AG04449 (cell line): ENCODE results near the gene LDHAL6A.

Experiments
- CTCF ChIA-PET: fragments of 350-600 bp; formaldehyde crosslinking; extraction: SDS; loops from one replicate; lab custom pipeline; 2021; ENCODE audit warnings: antibody characterized with exemption; lab: Yijun Ruan, JAX
- POLR2A ChIA-PET: fragments of 400-600, 350-600 bp; formaldehyde crosslinking; extraction: SDS; loops from one replicate; lab custom pipeline; 2020; ENCODE audit warnings: antibody characterized with exemption, inconsistent platforms; lab: Yijun Ruan, JAX
- DNase-seq: peaks from one replicate; pipeline ENCODE4 v3.0.0-alpha.2; 2010; ENCODE audit warnings: low read depth, low spot score
- H3K4me3 ChIP-seq: 2 replicates; pipeline ENCODE4 v1.5.1; 2011; ENCODE audit warnings: low read depth, mild to moderate bottlenecking, control low read depth, low read length
- TF ChIP-seq, protein P1 (sequence below): IDR thresholded peaks from one replicate; pipeline ENCODE4 v1.5.1; 2011; ENCODE audit warnings: mild to moderate bottlenecking, moderate library complexity, low read length, control low read depth, inconsistent platforms; ENCODE audit not compliant: insufficient read depth; ENCODE audit errors: missing control alignments

The LDHAL6A gene

DNA sequence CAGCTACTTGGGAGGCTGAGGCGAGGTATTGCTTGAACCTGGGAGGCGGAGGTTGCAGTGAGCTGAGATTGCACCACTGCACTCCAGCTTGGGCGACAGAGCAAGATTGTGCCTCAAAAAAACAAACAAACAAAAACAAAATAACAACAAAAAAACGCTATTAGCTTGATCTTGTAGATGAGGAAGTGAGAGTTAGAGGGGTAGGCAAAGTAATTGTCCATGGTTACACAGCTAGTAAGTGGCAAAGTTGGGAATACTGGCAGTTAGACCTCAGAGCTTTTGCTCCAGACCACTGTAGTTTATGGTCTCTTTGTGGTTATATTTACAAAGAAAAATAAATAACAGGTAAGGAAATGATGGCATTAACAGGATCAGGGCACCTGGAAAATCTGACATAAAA is 28.4 kb upstream of the LDHAL6A start:
- POLR2A ChIA-PET, result no interaction called here
- CTCF ChIA-PET, result no interaction called here
- no peak overlapping the region for H3K4me3 ChIP-seq
- no peak for DNase-seq
- TF ChIP-seq, protein P1, sequence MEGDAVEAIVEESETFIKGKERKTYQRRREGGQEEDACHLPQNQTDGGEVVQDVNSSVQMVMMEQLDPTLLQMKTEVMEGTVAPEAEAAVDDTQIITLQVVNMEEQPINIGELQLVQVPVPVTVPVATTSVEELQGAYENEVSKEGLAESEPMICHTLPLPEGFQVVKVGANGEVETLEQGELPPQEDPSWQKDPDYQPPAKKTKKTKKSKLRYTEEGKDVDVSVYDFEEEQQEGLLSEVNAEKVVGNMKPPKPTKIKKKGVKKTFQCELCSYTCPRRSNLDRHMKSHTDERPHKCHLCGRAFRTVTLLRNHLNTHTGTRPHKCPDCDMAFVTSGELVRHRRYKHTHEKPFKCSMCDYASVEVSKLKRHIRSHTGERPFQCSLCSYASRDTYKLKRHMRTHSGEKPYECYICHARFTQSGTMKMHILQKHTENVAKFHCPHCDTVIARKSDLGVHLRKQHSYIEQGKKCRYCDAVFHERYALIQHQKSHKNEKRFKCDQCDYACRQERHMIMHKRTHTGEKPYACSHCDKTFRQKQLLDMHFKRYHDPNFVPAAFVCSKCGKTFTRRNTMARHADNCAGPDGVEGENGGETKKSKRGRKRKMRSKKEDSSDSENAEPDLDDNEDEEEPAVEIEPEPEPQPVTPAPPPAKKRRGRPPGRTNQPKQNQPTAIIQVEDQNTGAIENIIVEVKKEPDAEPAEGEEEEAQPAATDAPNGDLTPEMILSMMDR, result no peak

DNA sequence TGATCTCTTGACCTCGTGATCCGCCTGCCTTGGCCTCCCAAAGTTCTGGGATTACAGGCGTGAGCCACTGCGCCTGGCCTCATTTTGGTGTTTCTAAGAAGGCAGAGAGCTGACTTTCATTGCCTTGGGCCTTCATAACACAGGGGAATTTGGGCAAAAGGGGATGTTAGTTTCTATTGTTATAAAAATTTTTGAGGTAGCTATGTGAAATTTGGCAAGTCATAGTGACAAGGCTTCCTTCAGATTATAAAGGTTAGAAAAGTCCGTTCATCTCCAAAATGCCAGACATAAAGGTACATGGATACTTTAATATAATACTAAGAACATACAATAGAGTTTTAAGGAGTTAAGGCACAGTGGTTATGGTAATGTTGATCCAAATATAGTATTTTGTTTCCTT is 26.3 kb upstream of the LDHAL6A start:
- ChIA-PET CTCF (no interaction called here), POLR2A (no interaction called here)
- DNase-seq, result no peak
- no peak overlapping the region for H3K4me3 ChIP-seq
- TF ChIP-seq, protein P1, result no peak

GRCh38 chr11:18438691-18439090 is 17.0 kb upstream of the LDHAL6A start:
- no peak overlapping the region for H3K4me3 ChIP-seq
- no peak for DNase-seq
- TF ChIP-seq, protein P1, result no peak
- POLR2A ChIA-PET, result no interaction called here
- CTCF ChIA-PET, result no interaction called here

DNA sequence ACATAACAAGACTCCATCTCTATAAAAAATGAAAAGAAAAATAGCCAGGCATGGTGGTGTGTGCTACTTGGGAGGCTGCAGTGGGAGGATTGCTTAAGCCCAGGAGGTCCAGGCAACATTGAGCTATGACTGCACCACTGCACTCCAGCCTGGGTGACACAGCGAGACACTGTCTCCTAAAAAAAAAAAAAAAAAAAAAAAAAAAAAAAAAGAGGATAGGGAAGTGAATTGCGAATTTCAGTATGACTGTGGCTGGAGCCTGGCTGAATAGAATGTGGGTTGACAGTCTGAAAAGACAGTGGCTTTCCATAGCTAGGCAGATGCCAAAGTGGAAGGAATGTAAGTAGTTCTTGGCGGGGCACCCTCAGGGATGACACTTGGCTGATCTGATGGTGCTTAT is 6.4 kb upstream of the LDHAL6A start:
- POLR2A ChIA-PET, result no interaction called here
- DNase-seq, result no peak
- CTCF ChIA-PET, result no interaction called here
- no peak overlapping the region for H3K4me3 ChIP-seq
- TF ChIP-seq, protein P1, result no peak

DNA sequence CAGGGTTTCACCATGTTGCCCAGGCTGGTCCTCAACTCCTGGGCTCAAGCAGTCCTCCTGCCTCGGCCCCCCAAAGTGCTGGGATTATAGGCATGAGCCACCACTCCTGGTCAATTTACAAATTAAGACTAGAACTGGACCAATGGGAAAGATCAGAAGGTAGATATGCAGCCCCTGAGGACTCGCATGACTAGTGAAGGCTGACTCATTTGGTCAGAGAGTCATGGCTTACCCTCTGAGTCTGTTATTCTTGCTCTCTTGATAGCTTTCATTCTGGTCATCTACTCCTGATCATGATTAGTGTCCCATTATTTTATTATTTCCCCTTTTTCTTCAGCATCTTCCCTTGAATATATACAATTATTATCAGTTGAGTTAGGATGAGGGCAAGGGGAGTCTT is 2.7 kb upstream of the LDHAL6A start:
- no peak overlapping the region for H3K4me3 ChIP-seq
- no peak for DNase-seq
- TF ChIP-seq, protein P1, result no peak
- ChIA-PET CTCF (interaction anchor here (1.6 kb wide), 1 partner anchor 14 kb away, joined by 4 read pairs; no protein-coding TSS in a partner anchor), POLR2A (interaction anchor here (0.6 kb wide), 1 partner anchor 19 kb away, joined by 4 read pairs; no protein-coding TSS in a partner anchor)

GRCh38 chr11:18457450-18457849 is 1.8 kb downstream of the LDHAL6A start:
- TF ChIP-seq, protein P1, result no peak
- no peak for DNase-seq
- H3K4me3 ChIP-seq, result no peak overlapping the region
- CTCF ChIA-PET, result no interaction called here
- POLR2A ChIA-PET, result no interaction called here

GRCh38 chr11:18459634-18460033 is 4.0 kb downstream of the LDHAL6A start:
- TF ChIP-seq, protein P1, result no peak
- no peak for DNase-seq
- POLR2A ChIA-PET, result no interaction called here
- CTCF ChIA-PET, result no interaction called here
- no peak overlapping the region for H3K4me3 ChIP-seq
